SK-N-SH treated with all-trans-retinoic acid at 6 μM for 48 hours (cell line): Measurements from ENCODE around the gene PPARD.

ENCODE experiments used
- BACH2 ChIP-seq: fragments of 250-450 bp; sonication (Bioruptor Pico); IDR thresholded peaks from 2 replicates; pipeline ENCODE4 v1.9.0; 2021; ENCODE audit warnings: mild to moderate bottlenecking, borderline replicate concordance
- ISL1 ChIP-seq: fragments of 250-450 bp; sonication (Bioruptor Pico); IDR thresholded peaks from 2 replicates; pipeline ENCODE4 v2.1.2; 2022; ENCODE audit warnings: mild to moderate bottlenecking, moderate library complexity
- OSR1 ChIP-seq: fragments of 250-450 bp; sonication (Bioruptor Pico); IDR thresholded peaks from 2 replicates; pipeline ENCODE4 v1.8.0; 2022; ENCODE audit warnings: moderate library complexity, mild to moderate bottlenecking, inconsistent platforms
- RARB ChIP-seq: fragments of 250-450 bp; sonication (Bioruptor Pico); IDR thresholded peaks from 2 replicates; pipeline ENCODE4 v1.8.0; 2021; ENCODE audit warnings: mild to moderate bottlenecking, moderate library complexity
- SNAI2 ChIP-seq: fragments of 250-450 bp; sonication (Bioruptor Pico); IDR thresholded peaks from 2 replicates; pipeline ENCODE4 v1.5.0; 2020; ENCODE audit warnings: mild to moderate bottlenecking, moderate library complexity
- ZFP3 ChIP-seq: fragments of 250-450 bp; sonication (Bioruptor Pico); IDR thresholded peaks from 2 replicates; pipeline ENCODE4 v1.5.0; 2020; ENCODE audit warnings: mild to moderate bottlenecking, moderate library complexity
- ZFP30 ChIP-seq: fragments of 450-650 bp; formaldehyde crosslinking; IDR thresholded peaks from 2 replicates; pipeline ENCODE4 v1.5.0; 2022; ENCODE audit warnings: mild to moderate bottlenecking, moderate library complexity
- ZNF565 ChIP-seq: fragments of 450-650 bp; formaldehyde crosslinking; conservative IDR thresholded peaks from 2 replicates; pipeline ENCODE4 v1.5.0; 2020; ENCODE audit warnings: low read depth, mild to moderate bottlenecking, moderate library complexity
- ZNF8 ChIP-seq: fragments of 450-650 bp; formaldehyde crosslinking; IDR thresholded peaks from 2 replicates; pipeline ENCODE4 v1.5.0; 2020; ENCODE audit warnings: mild to moderate bottlenecking, moderate library complexity
- TF ChIP-seq, protein P1 (sequence below): fragments of 250-450 bp; sonication (Bioruptor Pico); IDR thresholded peaks from 2 replicates; pipeline ENCODE4 v1.5.1; 2021; ENCODE audit warnings: mild to moderate bottlenecking, moderate library complexity
- TF ChIP-seq, protein P2 (sequence below): fragments of 250-450 bp; sonication (Bioruptor Pico); IDR thresholded peaks from 2 replicates; pipeline ENCODE4 v1.8.0; 2020; ENCODE audit warnings: mild to moderate bottlenecking, moderate library complexity, borderline replicate concordance

DNA sequence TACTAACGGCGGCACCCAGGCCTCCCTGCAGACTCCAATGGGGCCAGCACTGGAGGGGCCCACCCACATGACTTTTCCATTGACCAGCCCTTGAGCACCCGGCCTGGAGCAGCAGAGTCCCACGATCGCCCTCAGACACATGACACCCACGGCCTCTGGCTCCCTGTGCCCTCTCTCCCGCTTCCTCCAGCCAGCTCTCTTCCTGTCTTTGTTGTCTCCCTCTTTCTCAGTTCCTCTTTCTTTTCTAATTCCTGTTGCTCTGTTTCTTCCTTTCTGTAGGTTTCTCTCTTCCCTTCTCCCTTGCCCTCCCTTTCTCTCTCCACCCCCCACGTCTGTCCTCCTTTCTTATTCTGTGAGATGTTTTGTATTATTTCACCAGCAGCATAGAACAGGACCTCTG is 83.7 kb downstream of the PPARD start:
- TF ChIP-seq ZFP30 (no peak), ZNF8 (CRISPR knock-in tag) (no peak), RARB (CRISPR knock-in tag) (no peak), OSR1 (no peak), ISL1 (no peak), SNAI2 (CRISPR knock-in tag) (no peak), BACH2 (CRISPR knock-in tag) (no peak), ZFP3 (CRISPR knock-in tag) (no peak), ZNF565 (CRISPR knock-in tag) (no peak)
- TF ChIP-seq, protein P1, sequence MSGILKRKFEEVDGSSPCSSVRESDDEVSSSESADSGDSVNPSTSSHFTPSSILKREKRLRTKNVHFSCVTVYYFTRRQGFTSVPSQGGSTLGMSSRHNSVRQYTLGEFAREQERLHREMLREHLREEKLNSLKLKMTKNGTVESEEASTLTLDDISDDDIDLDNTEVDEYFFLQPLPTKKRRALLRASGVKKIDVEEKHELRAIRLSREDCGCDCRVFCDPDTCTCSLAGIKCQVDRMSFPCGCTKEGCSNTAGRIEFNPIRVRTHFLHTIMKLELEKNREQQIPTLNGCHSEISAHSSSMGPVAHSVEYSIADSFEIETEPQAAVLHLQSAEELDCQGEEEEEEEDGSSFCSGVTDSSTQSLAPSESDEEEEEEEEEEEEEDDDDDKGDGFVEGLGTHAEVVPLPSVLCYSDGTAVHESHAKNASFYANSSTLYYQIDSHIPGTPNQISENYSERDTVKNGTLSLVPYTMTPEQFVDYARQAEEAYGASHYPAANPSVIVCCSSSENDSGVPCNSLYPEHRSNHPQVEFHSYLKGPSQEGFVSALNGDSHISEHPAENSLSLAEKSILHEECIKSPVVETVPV (CRISPR knock-in tag): no peak
- TF ChIP-seq, protein P2, sequence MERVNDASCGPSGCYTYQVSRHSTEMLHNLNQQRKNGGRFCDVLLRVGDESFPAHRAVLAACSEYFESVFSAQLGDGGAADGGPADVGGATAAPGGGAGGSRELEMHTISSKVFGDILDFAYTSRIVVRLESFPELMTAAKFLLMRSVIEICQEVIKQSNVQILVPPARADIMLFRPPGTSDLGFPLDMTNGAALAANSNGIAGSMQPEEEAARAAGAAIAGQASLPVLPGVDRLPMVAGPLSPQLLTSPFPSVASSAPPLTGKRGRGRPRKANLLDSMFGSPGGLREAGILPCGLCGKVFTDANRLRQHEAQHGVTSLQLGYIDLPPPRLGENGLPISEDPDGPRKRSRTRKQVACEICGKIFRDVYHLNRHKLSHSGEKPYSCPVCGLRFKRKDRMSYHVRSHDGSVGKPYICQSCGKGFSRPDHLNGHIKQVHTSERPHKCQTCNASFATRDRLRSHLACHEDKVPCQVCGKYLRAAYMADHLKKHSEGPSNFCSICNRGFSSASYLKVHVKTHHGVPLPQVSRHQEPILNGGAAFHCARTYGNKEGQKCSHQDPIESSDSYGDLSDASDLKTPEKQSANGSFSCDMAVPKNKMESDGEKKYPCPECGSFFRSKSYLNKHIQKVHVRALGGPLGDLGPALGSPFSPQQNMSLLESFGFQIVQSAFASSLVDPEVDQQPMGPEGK: no peak
